Measurements from ENCODE around the gene VKORC1L1. TPM values are rescaled to one million over a fixed set of nuclear protein-coding genes. Genes with fewer than 3 reads are reported as not detected.

The VKORC1L1 gene
- total and polyA plus RNA-seq, 2 donors (not counting 3 experiments of a cell fraction or from before 2014, with no cell fraction given): 14.5 to 36.7 TPM

DNA sequence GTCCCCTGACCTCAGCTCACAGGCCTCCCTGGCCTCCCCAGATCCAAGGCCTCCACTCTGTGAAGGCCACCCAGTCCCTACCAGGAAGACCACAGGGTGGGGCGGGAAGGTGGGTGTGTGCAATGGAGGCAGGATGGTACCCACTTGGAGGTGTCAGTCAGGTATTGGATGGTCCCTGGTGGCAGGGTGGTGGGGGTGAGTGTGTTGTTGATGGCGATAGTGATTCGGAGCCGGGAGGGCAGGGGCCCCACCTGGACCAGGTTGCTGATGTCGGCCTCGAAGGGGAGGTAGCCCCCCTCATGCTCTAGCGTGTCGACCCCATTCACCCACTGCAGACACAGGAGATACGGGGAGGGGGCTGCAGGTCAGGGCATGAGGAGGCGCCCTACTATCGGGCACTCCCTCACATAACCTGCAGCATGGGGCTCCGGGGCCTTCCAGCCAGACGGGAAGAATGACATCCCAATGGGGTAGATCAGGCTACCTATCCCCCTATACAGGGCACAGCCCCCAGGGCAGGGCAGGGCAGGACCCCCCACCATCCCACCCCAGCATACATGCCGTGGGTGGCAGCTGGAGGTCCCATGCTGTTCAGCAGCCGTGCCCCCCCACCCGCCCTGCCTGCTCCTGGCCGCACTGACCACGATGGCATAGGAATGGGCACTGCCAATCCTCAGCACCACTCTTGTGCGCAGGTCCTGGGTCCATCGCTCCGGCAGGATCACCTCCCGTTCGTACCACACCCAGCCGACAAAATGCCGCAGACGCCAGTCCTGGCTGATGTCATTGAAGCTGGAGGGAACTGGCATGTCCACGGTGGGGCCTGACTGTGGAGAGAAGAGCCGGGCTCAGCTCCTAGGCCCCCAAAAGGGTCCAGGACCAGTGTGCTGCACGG, 107.0 kb downstream of the VKORC1L1 start:
- no peaks in the 10 kb centered on the region for H4K20me1 ChIP-seq (replicated peaks; ENCODE audit: control insufficient read depth, extremely low read depth, insufficient read depth, low read length)
- FAIRE-seq: no peak
- H2AFZ ChIP-seq (ENCODE audit: low read depth, low read length): no peak overlapping the region
- H3K36me3 ChIP-seq (ENCODE audit: control insufficient read depth in 2 of 2, extremely low read depth in 1 of 2, insufficient read depth in 2 of 2, low read length in 2 of 2): peaks cover 0 to 3% of the 10 kb centered on the region in 2 experiments
- no peak for DNase-seq (ENCODE audit: low read depth, low spot score)
- intact Hi-C loops (cut with micrococcal nuclease): loop anchor here (10.0 kb wide), 1 partner anchor 235 kb away; no protein-coding TSS in a partner anchor
- H3K9me3 ChIP-seq (replicated peaks; ENCODE audit: control insufficient read depth, insufficient read depth, low read length): no peaks in the 10 kb centered on the region
- peaks cover 18% of the 10 kb centered on the region for H3K79me2 ChIP-seq (ENCODE audit: control insufficient read depth, insufficient read depth, low read length)
- no peak overlapping the region for H3K4me2 ChIP-seq (ENCODE audit: insufficient read depth, low read length)
- H3K27ac ChIP-seq (ENCODE audit: insufficient read depth, low read depth, low read length): no peak overlapping the region
- dilution Hi-C loops (cut with MboI; ENCODE audit: extremely low pct_ligation_motif_present, low sequenced_read_pairs): no loop called here
- H3K4me3 ChIP-seq (replicated peaks in 1 of 3; ENCODE audit: insufficient read depth in 1 of 3, low read depth in 1 of 3, low read length in 3 of 3): no peak overlapping the region
- CTCF ChIA-PET: no interaction called here
- H3K9ac ChIP-seq (replicated peaks; ENCODE audit: extremely low read depth, insufficient read depth, low read length): no peak overlapping the region
- POLR2A ChIA-PET: no interaction called here
- no peaks in the 10 kb centered on the region for H3K9me1 ChIP-seq (replicated peaks; ENCODE audit: control insufficient read depth, extremely low read depth, insufficient read depth, low read length)
- peaks cover 9% of the 10 kb centered on the region for H3K4me1 ChIP-seq (ENCODE audit: control insufficient read depth, extremely low read depth, insufficient read depth, low read length)
- TF ChIP-seq JUN (IDR thresholded peaks at IDR 0.05; ENCODE audit: borderline replicate concordance, insufficient read depth, insufficient read length, low read depth) (no peak), FOS (IDR thresholded peaks at IDR 0.05; ENCODE audit: borderline replicate concordance, insufficient read depth, low read length) (no peak), POLR2A (IDR thresholded peaks at IDR 0.05; ENCODE audit: low read depth, low read length) (no peak), MYC (IDR thresholded peaks at IDR 0.05; ENCODE audit: low read depth, low read length) (no peak), GATA2 (IDR thresholded peaks at IDR 0.05; ENCODE audit: insufficient read depth, insufficient read length, low read depth, low read length) (no peak), EZH2 (IDR thresholded peaks at IDR 0.05; ENCODE audit: borderline replicate concordance, low read depth, low read length, severe bottlenecking) (no peak), POLR2AphosphoS5 (IDR thresholded peaks at IDR 0.05; ENCODE audit: insufficient read depth, low read depth, low read length) (no peak)
- TF ChIP-seq, protein P1, sequence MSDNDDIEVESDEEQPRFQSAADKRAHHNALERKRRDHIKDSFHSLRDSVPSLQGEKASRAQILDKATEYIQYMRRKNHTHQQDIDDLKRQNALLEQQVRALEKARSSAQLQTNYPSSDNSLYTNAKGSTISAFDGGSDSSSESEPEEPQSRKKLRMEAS (IDR thresholded peaks at IDR 0.05; ENCODE audit: insufficient read depth, insufficient read length): no peak
- TF ChIP-seq, protein P2, sequence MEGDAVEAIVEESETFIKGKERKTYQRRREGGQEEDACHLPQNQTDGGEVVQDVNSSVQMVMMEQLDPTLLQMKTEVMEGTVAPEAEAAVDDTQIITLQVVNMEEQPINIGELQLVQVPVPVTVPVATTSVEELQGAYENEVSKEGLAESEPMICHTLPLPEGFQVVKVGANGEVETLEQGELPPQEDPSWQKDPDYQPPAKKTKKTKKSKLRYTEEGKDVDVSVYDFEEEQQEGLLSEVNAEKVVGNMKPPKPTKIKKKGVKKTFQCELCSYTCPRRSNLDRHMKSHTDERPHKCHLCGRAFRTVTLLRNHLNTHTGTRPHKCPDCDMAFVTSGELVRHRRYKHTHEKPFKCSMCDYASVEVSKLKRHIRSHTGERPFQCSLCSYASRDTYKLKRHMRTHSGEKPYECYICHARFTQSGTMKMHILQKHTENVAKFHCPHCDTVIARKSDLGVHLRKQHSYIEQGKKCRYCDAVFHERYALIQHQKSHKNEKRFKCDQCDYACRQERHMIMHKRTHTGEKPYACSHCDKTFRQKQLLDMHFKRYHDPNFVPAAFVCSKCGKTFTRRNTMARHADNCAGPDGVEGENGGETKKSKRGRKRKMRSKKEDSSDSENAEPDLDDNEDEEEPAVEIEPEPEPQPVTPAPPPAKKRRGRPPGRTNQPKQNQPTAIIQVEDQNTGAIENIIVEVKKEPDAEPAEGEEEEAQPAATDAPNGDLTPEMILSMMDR (IDR thresholded peaks at IDR 0.05; ENCODE audit: extremely low read depth in 1 of 2, insufficient read depth in 1 of 2, low read depth in 1 of 2, low read length in 2 of 2): no peak
- H3K27me3 ChIP-seq (ENCODE audit: control insufficient read depth in 2 of 2, insufficient read depth in 2 of 2, low read length in 2 of 2): no peaks in the 10 kb centered on the region
- no TSS peak for BruUV-seq (replicated peaks)

All from endothelial cell of umbilical vein (primary cell).